ENCODE measurements around the gene ERVK3-1.

The ERVK3-1 gene

DNA sequence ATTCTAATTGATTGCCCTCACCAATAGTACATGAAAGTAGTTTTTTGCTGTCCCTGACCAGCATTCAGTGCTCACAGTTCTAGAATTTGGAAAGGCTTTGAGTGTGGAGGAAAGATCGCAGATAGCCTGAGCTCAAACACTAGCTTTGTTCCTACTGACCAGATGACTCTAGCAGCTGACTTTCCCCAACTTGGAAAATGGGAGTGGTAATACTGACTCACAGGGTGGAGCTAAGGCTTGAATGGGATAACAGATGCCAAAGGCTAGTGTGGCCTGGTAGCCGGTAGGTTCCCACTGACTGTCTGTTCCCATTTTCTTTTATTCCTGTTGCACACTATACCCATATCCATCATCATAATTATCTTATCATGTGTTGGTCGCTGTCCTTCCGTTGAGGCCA lies 25.3 kb downstream of the ERVK3-1 start:
- DNase-seq (ENCODE audit: low read depth): no peak
- no peak overlapping the region for H3K4me3 ChIP-seq (ENCODE audit: low read depth, low read length)
- TF ChIP-seq, protein P1, sequence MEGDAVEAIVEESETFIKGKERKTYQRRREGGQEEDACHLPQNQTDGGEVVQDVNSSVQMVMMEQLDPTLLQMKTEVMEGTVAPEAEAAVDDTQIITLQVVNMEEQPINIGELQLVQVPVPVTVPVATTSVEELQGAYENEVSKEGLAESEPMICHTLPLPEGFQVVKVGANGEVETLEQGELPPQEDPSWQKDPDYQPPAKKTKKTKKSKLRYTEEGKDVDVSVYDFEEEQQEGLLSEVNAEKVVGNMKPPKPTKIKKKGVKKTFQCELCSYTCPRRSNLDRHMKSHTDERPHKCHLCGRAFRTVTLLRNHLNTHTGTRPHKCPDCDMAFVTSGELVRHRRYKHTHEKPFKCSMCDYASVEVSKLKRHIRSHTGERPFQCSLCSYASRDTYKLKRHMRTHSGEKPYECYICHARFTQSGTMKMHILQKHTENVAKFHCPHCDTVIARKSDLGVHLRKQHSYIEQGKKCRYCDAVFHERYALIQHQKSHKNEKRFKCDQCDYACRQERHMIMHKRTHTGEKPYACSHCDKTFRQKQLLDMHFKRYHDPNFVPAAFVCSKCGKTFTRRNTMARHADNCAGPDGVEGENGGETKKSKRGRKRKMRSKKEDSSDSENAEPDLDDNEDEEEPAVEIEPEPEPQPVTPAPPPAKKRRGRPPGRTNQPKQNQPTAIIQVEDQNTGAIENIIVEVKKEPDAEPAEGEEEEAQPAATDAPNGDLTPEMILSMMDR (IDR thresholded peaks at IDR 0.05; ENCODE audit: insufficient read depth, low read depth, low read length, missing control alignments): no peak

DNA sequence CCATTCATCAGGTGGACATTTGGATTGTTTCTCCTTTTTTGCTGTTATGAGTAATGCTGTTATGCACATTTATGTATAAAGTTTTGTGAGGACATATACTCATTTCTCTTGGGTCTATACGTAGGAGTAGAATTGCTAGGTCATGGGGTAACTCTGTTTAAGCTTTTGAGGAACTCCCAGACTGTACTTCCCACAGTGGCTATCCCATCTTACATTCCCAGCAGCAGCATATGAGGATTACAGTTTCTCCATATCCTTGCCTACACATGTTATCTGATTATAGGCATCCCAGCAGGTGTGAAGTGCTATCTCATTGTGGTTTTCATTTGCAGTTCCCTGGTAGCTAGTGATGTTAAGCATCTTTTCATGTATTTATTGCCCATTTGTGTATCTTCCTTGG lies 27.5 kb downstream of the ERVK3-1 start:
- no peak for DNase-seq (ENCODE audit: low read depth)
- TF ChIP-seq, protein P1 (IDR thresholded peaks at IDR 0.05; ENCODE audit: insufficient read depth, low read depth, low read length, missing control alignments): no peak
- H3K4me3 ChIP-seq (ENCODE audit: low read depth, low read length): no peak overlapping the region

DNA sequence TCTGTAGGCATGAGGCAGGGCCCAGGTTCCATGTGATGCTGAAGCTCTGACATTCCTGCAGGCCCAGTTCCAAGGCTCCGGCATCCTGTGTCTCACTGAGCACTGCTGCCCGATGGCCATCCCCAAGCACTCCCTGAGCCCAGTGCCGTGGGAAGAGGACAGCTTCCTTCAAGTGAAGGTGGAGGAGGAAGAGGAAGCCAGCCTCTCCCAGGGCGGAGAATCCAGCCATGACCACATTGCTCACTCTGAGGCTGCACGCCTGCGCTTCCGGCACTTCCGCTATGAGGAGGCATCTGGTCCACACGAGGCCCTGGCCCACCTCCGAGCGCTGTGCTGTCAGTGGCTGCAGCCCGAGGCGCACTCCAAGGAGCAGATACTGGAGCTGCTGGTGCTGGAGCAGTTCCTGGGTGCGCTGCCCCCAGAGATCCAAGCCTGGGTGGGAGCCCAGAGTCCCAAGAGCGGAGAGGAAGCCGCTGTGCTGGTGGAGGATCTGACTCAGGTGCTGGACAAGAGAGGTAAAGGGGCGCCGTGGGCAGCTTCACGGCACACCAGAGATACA lies 29.6 kb downstream of the ERVK3-1 start:
- DNase-seq (ENCODE audit: low read depth): no peak
- TF ChIP-seq, protein P1 (IDR thresholded peaks at IDR 0.05; ENCODE audit: insufficient read depth, low read depth, low read length, missing control alignments): no peak
- no peak overlapping the region for H3K4me3 ChIP-seq (ENCODE audit: low read depth, low read length)

- no peak overlapping the region for H3K4me3 ChIP-seq (ENCODE audit: low read depth, low read length)
- TF ChIP-seq, protein P1 (IDR thresholded peaks at IDR 0.05; ENCODE audit: insufficient read depth, low read depth, low read length, missing control alignments): no peak
- no peak for DNase-seq (ENCODE audit: low read depth)
Observed at GRCh38 chr19:58335630-58336029, 30.5 kb downstream of the ERVK3-1 start.

DNA sequence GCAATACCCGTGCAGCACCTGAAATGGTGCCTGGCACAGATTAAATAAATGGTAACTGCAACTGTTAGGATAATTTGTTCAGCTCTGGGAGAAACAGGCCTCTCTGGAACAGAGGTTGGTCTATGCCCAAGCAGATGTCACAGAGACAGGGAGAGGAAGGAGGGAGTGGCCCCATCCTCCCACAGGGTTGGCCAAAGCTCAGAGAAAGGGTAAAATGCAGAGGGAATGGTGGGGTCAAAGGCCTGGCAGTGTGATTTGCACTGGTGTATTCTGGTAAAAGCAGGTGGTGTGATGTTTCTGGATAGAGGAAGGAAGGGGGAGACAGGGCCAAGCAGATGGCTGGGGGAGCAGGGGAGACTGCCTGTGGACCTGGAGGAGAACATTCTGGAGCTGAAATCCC lies 31.0 kb downstream of the ERVK3-1 start:
- DNase-seq (ENCODE audit: low read depth): no peak
- no peak overlapping the region for H3K4me3 ChIP-seq (ENCODE audit: low read depth, low read length)
- TF ChIP-seq, protein P1 (IDR thresholded peaks at IDR 0.05; ENCODE audit: insufficient read depth, low read depth, low read length, missing control alignments): no peak

DNA sequence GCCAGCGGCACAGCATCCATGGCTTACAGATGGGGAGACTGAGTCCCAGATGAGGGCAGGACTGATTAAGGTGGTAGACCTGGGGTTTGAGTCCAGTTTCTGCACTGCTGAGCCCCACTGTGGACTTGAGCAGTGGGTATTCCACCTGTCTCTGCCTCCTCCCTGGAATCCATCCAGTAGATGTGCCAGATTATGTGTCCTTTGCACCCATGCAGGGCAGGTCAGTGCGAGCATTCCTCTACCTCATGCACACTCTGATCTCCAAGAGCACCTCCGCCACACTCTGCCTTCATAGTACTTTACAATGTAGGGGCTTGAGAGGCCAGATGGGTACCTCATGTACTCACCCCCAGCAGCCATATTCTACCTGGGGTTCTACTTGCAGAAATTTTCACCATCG lies 31.6 kb downstream of the ERVK3-1 start:
- DNase-seq (ENCODE audit: low read depth): no peak
- TF ChIP-seq, protein P1 (IDR thresholded peaks at IDR 0.05; ENCODE audit: insufficient read depth, low read depth, low read length, missing control alignments): no peak
- H3K4me3 ChIP-seq (ENCODE audit: low read depth, low read length): no peak overlapping the region

- no peak overlapping the region for H3K4me3 ChIP-seq (ENCODE audit: low read depth, low read length)
- TF ChIP-seq, protein P1 (IDR thresholded peaks at IDR 0.05; ENCODE audit: insufficient read depth, low read depth, low read length, missing control alignments): no peak
- no peak for DNase-seq (ENCODE audit: low read depth)
Observed at GRCh38 chr19:58338336-58338735, 33.2 kb downstream of the ERVK3-1 start.

All from GM12865 (cell line).